Mucosa of rectum (tissue), 2 donors: ENCODE data around the gene DEAF1.

Experiments used
- H3K27ac ChIP-seq, 2 donors: one replicate each; pipeline ENCODE4 v1.7.0; 2013; ENCODE audit warnings: inconsistent platforms in 2 of 2, low read depth in 2 of 2, low read length in 2 of 2
- H3K27me3 ChIP-seq, 2 donors: one replicate each; pipeline ENCODE4 v1.7.0; 2013; ENCODE audit warnings: low read length in 2 of 2; ENCODE audit not compliant: control insufficient read depth in 2 of 2, insufficient read depth in 2 of 2
- H3K36me3 ChIP-seq, 2 donors: one replicate each; pipeline ENCODE4 v1.7.0; 2013; ENCODE audit warnings: low read length in 2 of 2; ENCODE audit not compliant: control insufficient read depth in 2 of 2, insufficient read depth in 2 of 2
- H3K4me1 ChIP-seq, 2 donors: one replicate each; pipeline ENCODE4 v1.7.0; 2013; ENCODE audit warnings: low read length in 2 of 2, mild to moderate bottlenecking in 1 of 2; ENCODE audit not compliant: control insufficient read depth in 2 of 2, insufficient read depth in 2 of 2
- H3K4me3 ChIP-seq, 2 donors: one replicate each; pipeline ENCODE4 v1.7.0; 2013; ENCODE audit warnings: low read length in 2 of 2
- H3K9ac ChIP-seq, 2 donors: one replicate each; pipeline ENCODE4 v1.7.0; 2013; ENCODE audit warnings: low read length in 2 of 2, low read depth in 1 of 2, mild to moderate bottlenecking in 1 of 2
- H3K9me3 ChIP-seq, 2 donors: one replicate each; pipeline ENCODE4 v1.7.0; 2013; ENCODE audit warnings: low read length in 2 of 2; ENCODE audit not compliant: control insufficient read depth in 2 of 2
- donor health status: healthy.
- donor health status: Normal muscosa, but diverticular disease.

The DEAF1 gene

DNA sequence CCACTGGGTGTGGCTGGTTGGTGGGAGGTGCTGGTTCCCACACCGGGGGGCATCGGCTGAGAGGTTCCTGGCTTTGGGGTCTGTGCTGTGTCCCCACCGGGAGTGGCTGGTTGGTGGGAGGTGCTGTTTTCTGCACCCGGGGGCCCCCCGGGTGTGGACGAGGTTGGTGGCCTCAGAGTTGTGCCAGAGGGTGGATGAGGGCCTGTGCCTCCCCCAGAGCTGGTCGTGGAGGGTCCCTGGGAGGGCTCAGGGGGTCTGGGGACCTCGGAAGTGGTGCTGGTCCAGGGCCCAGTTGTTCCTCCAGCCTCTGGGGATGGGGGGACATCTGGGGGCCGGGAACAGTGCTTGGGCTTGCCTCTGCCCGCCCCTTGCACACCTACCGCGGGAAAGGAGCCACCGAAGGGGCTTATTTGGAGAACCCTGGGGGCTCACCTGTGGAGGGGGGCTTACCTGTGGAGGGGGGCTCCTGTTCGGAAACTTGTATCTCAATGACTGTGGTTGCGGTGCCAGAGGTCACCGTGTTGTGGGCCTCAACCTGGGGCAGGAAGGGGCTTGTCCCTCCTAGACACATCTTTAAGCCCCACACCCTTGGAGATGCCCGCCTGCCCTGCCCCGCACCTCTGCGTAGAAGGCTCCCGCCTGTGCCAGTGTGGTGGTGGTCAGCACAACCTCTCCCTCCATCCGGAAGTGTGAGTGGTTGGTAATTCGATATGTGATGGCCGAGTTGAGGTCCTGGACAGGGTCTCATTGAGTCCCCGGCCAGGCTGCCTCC is 76.0 kb downstream of the DEAF1 start:
- Histone ChIP-seq H3K4me3 (no peak overlapping the region), H3K27me3 (peaks cover 0 to 1% of the 10 kb centered on the region in 2 donors), H3K9ac (no peak overlapping the region), H3K9me3 (no peaks in the 10 kb centered on the region), H3K27ac (no peak overlapping the region), H3K36me3 (peaks cover 5 to 7% of the 10 kb centered on the region in 2 donors), H3K4me1 (peaks cover 19 to 22% of the 10 kb centered on the region in 2 donors)

DNA sequence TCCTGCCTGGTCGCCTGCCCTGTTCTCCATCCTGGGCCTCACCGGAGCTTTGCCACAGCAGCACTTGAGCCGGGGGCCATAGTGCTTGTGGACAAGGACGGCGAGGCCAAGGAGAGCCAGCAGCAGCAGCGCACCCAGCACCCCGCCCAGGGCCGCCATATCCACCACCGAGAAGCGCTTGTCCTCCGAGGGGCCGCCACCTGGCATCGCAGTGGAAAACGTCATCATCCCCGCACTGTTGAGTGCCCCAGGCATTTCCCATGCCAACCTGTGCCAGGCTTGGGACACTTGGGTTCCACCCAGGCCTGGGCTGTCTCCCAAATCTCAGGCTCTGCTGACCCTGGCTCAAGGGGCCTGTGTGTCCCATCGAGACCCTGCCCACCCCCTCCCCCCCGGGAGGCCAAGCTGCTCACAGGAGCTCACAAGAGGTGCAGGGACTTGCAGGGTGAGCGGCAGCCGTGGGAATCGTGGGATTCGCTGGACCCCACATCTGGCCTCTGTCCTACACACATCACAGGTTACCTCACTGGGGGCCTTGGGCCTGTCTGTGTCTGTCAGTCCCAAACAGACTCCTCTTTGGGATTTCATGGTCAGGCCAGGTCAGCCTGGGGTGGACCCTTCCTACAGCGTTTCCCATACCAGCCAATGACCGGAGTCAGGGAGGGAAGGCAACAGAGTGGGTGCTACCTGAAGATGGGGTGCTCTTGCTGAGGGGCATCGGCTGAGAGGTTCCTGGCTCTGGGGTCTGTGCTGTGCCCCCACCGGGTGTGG is 76.9 kb downstream of the DEAF1 start:
- Histone ChIP-seq H3K27me3 (no peaks in the 10 kb centered on the region), H3K4me1 (peaks cover 23 to 28% of the 10 kb centered on the region in 2 donors), H3K9ac (no peak overlapping the region), H3K36me3 (peaks cover 5 to 9% of the 10 kb centered on the region in 2 donors), H3K4me3 (no peak overlapping the region), H3K27ac (no peak overlapping the region), H3K9me3 (no peaks in the 10 kb centered on the region)

DNA sequence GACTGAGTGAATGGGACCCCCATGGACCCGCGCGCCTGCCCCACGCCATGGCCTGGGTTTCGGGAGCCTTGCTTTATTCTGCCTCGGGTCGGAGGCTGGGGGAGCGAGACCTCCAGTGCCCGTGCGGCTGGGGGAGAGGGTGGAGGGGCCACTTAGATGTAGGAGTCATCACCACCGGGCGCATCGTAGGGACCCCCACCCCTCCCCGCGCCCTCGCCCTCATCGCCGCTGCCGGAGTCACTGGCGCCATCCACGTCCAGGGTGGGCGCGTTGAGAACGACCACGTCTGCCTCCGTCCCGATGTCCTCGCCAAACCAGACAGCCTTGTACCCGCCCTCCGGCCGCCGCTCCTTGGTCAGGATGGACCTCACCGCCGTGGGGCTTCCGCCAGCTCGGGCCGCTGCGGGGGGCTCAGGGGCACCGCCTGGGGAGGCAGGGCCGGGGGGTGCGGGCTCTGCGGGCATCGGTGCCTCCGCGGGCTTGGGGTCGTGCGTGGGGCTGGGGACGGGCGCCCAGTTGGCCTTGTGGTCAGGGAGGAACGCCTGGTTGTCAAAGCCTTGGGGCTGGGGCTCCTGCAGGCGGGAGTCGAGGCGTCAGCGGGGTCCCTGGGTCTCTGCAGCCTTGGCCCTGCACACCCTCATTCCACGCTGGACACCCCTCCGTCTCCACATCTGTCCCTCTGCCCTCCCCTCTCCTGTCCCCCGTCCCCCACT is 77.7 kb downstream of the DEAF1 start:
- no peak overlapping the region for H3K9ac ChIP-seq
- peaks cover 10 to 16% of the 10 kb centered on the region in 2 donors for H3K36me3 ChIP-seq
- no peak overlapping the region for H3K4me3 ChIP-seq
- no peak overlapping the region for H3K27ac ChIP-seq
- H3K4me1 ChIP-seq: peaks cover 31 to 35% of the 10 kb centered on the region in 2 donors
- H3K27me3 ChIP-seq: no peaks in the 10 kb centered on the region
- H3K9me3 ChIP-seq: no peaks in the 10 kb centered on the region

DNA sequence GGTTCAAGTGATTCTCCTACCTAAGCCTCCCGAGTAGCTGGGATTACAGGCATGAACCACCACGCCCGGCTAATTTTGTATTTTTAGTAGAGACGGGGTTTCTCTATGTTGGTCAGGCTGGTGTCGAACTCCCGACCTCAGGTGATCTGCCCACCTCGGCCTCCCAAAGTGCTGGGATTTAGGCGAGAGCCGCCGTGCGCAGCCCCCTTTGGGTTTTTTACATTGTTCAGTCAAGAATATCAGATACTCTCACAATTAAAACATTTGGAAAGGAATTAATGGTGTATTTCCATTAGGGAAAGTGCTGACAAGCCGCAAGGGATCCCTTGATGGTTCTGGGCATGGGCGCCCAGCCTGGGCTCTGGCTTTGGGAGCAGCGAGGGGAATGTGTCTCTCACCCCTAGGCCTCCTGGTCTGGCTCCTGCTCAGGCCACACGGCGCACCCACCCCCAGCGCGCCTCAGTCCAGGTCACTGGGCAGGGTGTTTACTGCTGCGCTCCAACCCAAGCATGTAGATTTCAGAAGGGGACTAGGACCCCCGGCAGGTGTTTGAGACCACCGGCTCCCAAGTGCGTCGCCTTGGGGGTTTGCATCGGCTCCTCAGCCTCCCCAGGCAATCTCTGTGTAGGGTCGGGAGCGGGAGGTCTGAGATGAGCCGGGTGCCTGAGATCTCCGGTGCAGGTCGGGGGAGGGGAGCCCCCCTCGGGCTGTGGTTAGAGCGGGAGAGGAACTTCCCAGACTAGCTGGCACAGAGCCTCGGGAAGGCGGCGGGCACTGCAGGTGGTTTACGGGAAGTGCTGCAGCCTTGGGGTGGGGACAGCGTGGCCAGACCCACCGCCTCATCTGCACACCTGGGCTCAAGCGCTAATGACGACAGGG is 78.5 kb downstream of the DEAF1 start:
- Histone ChIP-seq H3K36me3 (peaks cover 17 to 23% of the 10 kb centered on the region in 2 donors), H3K27ac (peak overlapping the region; percentile 98 to 99)

DNA sequence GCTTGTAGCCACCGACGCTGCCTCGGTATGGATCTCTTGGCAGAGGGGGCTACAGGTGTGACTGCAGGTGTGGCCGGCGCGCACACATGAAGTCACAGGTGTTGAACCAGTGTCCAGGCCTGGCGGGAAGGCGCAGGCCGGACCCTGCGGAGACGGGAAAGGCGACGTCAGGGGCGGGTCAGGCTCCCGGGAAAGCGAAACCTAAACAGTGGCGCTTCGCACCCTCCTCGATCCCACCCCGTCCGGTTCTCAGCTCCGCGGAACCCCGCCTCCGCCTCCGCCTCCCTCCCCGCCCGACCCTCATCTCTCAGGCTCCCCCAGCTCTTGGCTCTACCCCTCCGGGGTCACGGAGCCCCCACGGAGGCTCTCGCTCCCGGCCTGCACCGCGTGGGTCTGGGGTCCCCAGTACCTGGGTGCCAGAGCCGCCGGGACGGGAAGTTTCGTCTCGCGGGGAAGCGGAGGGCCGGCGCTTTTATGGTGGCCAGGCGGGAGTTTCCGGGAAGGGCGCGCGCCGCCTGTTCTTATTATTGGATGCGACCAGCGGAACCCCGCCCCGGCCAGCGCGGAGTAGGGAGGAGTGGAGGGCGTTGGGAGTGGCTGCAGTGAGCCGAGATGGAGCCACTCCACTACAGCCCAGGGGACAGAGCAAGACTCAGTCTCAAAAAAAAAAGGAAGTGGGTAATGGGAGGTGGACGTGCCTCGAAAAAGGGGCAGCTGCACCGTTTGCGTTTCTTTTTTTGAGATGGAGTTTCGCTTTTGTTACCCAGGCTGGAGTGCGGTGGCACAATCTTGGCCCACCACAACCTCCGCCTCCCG is 79.3 kb downstream of the DEAF1 start, which contains the start of gene IRF7:
Gene IRF7, minus strand, starts transcription at position 447 of the 816 bp plus-strand sequence. CDS start 586 bp downstream, outside the sequence.
- Histone ChIP-seq H3K4me3 (peak within 1 kb of the TSS; percentile 80 to 88), H3K27me3 (no peaks in the 10 kb centered on the region), H3K4me1 (peaks cover 39 to 42% of the 10 kb centered on the region in 2 donors), H3K27ac (peak within 1 kb of the TSS; percentile 98 to 99), H3K9ac (peak within 1 kb of the TSS; percentile 88 to 95), H3K9me3 (no peaks in the 10 kb centered on the region), H3K36me3 (peaks cover 26 to 32% of the 10 kb centered on the region in 2 donors)

More for the DNA sequence above, 78.5 kb downstream of the DEAF1 start:
- Histone ChIP-seq H3K9me3 (no peaks in the 10 kb centered on the region), H3K4me1 (peaks cover 35 to 37% of the 10 kb centered on the region in 2 donors), H3K9ac (peak overlapping the region in 1 of 2 donors; percentile 95), H3K27me3 (no peaks in the 10 kb centered on the region), H3K4me3 (peak overlapping the region; percentile 80 to 88)

DNA sequence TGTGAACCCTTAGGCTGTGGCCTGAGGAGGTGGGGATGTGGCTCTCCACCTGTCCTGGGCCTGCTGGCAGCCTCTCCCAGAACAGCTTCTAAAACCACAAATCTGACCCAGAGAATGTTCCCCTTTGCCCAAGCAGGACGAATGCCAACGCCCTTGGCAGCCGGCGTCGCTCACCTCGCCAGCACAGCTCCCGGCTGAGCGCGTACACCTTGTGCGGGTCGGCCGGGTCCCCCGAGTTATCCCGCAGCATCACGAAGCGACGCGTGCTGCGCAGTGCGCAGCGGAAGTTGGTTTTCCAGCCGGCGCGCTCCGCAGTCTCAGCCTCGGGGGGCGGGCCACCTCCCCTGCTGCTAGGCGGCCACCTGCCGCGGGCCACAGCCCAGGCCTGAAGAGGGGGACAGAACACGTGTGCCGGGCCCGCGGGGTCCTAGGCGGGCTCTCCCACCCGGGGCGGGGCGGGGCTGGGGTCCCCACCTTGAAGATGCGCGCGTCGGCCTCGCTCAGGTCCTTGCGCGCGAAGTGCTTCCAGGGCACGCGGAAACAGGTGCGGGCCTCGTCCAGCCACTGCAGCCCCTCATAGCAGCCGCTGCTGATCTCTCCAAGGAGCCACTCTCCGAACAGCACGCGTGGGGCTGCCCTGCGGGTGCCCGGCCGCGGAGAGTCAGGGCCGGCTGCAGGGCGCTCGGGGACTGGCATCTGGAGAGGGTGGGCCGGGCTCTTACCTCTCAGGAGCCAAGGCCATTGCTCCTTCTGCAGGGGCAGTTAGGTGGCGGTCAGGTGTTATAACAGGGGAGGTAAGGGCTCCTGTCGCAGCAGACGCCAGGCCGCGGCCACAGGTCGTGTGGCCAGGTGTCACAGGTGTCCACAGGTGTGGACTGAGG is 80.2 kb downstream of the DEAF1 start:
- Histone ChIP-seq H3K9me3 (no peaks in the 10 kb centered on the region), H3K4me3 (peak overlapping the region; percentile 80 to 88), H3K4me1 (peaks cover 39 to 42% of the 10 kb centered on the region in 2 donors), H3K9ac (peak overlapping the region; percentile 88 to 95), H3K27ac (peak overlapping the region; percentile 98 to 99), H3K36me3 (peaks cover 29 to 36% of the 10 kb centered on the region in 2 donors), H3K27me3 (no peaks in the 10 kb centered on the region)

DNA sequence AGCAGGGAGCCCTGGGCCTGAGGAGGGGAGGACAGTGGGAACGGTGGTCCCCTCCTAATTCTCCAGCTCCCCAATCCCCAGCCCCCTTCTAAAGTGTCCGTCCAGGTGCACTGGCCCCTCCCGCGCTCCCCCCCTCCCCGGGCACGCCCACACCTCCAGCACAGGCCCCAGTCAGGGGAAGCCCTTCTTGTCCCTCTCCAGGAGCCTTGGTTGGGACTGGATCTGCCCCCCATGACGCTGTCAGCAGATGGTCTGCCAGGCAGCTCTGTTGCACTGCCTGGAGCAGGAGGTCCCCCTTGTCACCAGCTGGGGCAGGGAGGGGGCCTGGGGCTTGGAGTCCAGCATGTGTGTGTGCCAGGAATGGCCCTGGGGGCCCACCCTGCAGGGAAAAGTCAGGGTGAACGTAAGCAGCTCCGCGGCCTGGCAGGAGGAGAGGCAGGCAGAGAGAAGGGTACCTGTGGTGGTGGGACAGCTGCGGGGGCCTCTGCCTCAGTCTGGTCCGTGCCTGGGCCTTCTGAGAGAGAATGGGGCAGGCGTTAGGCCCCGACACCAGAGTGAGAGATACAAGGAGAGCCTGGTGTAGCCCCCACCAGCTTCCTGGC is 80.9 kb downstream of the DEAF1 start:
- Histone ChIP-seq H3K36me3 (peaks cover 34 to 40% of the 10 kb centered on the region in 2 donors), H3K27me3 (no peaks in the 10 kb centered on the region), H3K4me3 (peak overlapping the region; percentile 59 to 88)

DNA sequence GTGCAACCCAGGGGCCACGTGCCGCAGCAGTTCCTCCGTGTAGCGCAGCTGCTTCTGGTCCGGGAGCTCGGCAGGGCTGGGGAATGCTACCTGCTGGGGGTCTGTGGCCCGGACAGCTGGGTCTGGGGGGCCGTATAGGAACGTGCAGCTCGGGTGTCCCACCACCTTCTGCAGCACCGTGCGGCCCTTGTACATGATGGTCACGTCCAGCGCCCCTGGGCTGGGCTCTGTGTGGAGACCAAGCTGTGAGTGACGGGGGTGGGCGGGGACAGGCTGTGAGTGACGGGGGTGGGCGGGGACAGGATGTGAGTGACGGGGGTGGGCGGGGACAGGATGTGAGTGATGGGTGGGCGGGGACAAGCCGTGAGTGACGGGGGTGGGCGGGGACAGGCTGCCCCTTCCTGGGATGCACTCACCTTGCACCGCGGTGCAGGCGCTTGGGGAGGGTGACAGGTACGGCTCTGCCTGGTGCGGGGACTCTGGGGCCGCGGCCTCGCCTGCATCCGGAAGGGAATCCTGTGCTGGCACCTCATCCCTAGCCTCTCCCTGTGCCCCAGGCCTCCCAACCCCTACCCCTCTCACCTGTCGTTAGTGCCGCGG is 81.6 kb downstream of the DEAF1 start:
- peak overlapping the region in 1 of 2 donors; percentile 95 for H3K9ac ChIP-seq
- no peaks in the 10 kb centered on the region for H3K27me3 ChIP-seq
- H3K36me3 ChIP-seq: peaks cover 40 to 47% of the 10 kb centered on the region in 2 donors
- H3K4me1 ChIP-seq: peaks cover 39 to 42% of the 10 kb centered on the region in 2 donors
- no peaks in the 10 kb centered on the region for H3K9me3 ChIP-seq
- H3K4me3 ChIP-seq: peak overlapping the region; percentile 59 to 88
- H3K27ac ChIP-seq: peak overlapping the region; percentile 98 to 99

More for the DNA sequence above, 80.9 kb downstream of the DEAF1 start:
- Histone ChIP-seq H3K27ac (peak overlapping the region; percentile 98 to 99), H3K9ac (peak overlapping the region; percentile 56 to 95), H3K9me3 (no peaks in the 10 kb centered on the region), H3K4me1 (peaks cover 39 to 42% of the 10 kb centered on the region in 2 donors)
